HEK293 (cell line): Measurements from ENCODE around the gene DCHS2.

ENCODE experiments used
- CTCF ChIP-seq: fragments of 450-650 bp; formaldehyde crosslinking; IDR thresholded peaks from 2 replicates; pipeline ENCODE4 v1.5.1; 2016; ENCODE audit warnings: missing biosample characterization, missing genetic modification characterization
- GLIS1 ChIP-seq: fragments of 450-650 bp; formaldehyde crosslinking; IDR thresholded peaks from 2 replicates; pipeline ENCODE4 v1.5.1; 2016; ENCODE audit warnings: missing biosample characterization, missing genetic modification characterization
- KLF1 ChIP-seq: fragments of 450-650 bp; formaldehyde crosslinking; IDR thresholded peaks from 2 replicates; pipeline ENCODE4 v1.5.1; 2016; ENCODE audit warnings: missing biosample characterization, missing genetic modification characterization
- OVOL3 ChIP-seq: fragments of 450-650 bp; formaldehyde crosslinking; IDR thresholded peaks from 2 replicates; pipeline ENCODE4 v1.5.1; 2016; ENCODE audit warnings: missing biosample characterization, missing genetic modification characterization
- PBX3 ChIP-seq: sonication (generic); formaldehyde crosslinking; IDR thresholded peaks from 2 replicates; pipeline ENCODE4 v1.8.1; 2022; ENCODE audit warnings: mild to moderate bottlenecking, moderate library complexity, missing genetic modification reagents
- PRDM1 ChIP-seq: fragments of 450-650 bp; formaldehyde crosslinking; IDR thresholded peaks from 2 replicates; pipeline ENCODE4; 2016; ENCODE audit warnings: missing biosample characterization, missing genetic modification characterization
- ZBTB48 ChIP-seq: fragments of 450-650 bp; formaldehyde crosslinking; IDR thresholded peaks from 2 replicates; pipeline ENCODE4 v1.5.1; 2016; ENCODE audit warnings: missing biosample characterization, missing genetic modification characterization
- ZIC2 ChIP-seq: fragments of 450-650 bp; formaldehyde crosslinking; IDR thresholded peaks from 2 replicates; pipeline ENCODE4 v1.5.1; 2016; ENCODE audit warnings: missing biosample characterization, missing genetic modification characterization
- ZNF16 ChIP-seq: fragments of 450-650 bp; formaldehyde crosslinking; IDR thresholded peaks from 2 replicates; pipeline ENCODE4 v1.5.1; 2016; ENCODE audit warnings: low read depth, missing biosample characterization, missing genetic modification characterization
- ZNF169 ChIP-seq: fragments of 450-650 bp; formaldehyde crosslinking; IDR thresholded peaks from 2 replicates; pipeline ENCODE4 v1.5.1; 2016; ENCODE audit warnings: missing biosample characterization, missing genetic modification characterization
- ZNF26 ChIP-seq: fragments of 450-650 bp; formaldehyde crosslinking; IDR thresholded peaks from 2 replicates; pipeline ENCODE4 v1.5.1; 2016; ENCODE audit warnings: missing biosample characterization, missing genetic modification characterization
- ZNF280D ChIP-seq: fragments of 450-650 bp; formaldehyde crosslinking; IDR thresholded peaks from 2 replicates; pipeline ENCODE4 v1.5.1; 2016; ENCODE audit warnings: missing biosample characterization, missing genetic modification characterization
- ZNF292 ChIP-seq: fragments of 450-650 bp; formaldehyde crosslinking; IDR thresholded peaks from 2 replicates; pipeline ENCODE4 v1.5.1; 2016; ENCODE audit warnings: low read depth, missing biosample characterization, missing genetic modification characterization, borderline replicate concordance
- ZNF335 ChIP-seq: fragments of 450-650 bp; formaldehyde crosslinking; conservative IDR thresholded peaks from 2 replicates; pipeline ENCODE4 v1.5.1; 2016; ENCODE audit warnings: missing biosample characterization, missing genetic modification characterization
- ZNF362 ChIP-seq: fragments of 450-650 bp; formaldehyde crosslinking; IDR thresholded peaks from 2 replicates; pipeline ENCODE4 v1.5.1; 2016; ENCODE audit warnings: missing biosample characterization, missing genetic modification characterization
- ZNF426 ChIP-seq: fragments of 450-650 bp; formaldehyde crosslinking; IDR thresholded peaks from 2 replicates; pipeline ENCODE4 v1.5.1; 2017; ENCODE audit warnings: missing biosample characterization, missing genetic modification characterization, mild to moderate bottlenecking, inconsistent platforms, moderate library complexity
- ZNF501 ChIP-seq: fragments of 450-650 bp; formaldehyde crosslinking; IDR thresholded peaks from 2 replicates; pipeline ENCODE4 v1.5.1; 2016; ENCODE audit warnings: missing biosample characterization, missing genetic modification characterization
- ZNF560 ChIP-seq: fragments of 450-650 bp; formaldehyde crosslinking; IDR thresholded peaks from 2 replicates; pipeline ENCODE4 v1.5.1; 2017; ENCODE audit warnings: missing biosample characterization, missing genetic modification characterization, borderline replicate concordance
- ZNF596 ChIP-seq: fragments of 450-650 bp; IDR thresholded peaks from 2 replicates; pipeline ENCODE4 v1.5.0; 2018; ENCODE audit warnings: missing biosample characterization, mild to moderate bottlenecking, missing genetic modification characterization, moderate library complexity
- ZNF610 ChIP-seq: fragments of 450-650 bp; formaldehyde crosslinking; IDR thresholded peaks from 2 replicates; pipeline ENCODE4 v1.5.1; 2016; ENCODE audit warnings: missing biosample characterization, missing genetic modification characterization, borderline replicate concordance
- ZNF677 ChIP-seq: fragments of 450-650 bp; IDR thresholded peaks from 2 replicates; pipeline ENCODE4 v1.5.0; 2018; ENCODE audit warnings: missing biosample characterization, mild to moderate bottlenecking, missing genetic modification characterization, moderate library complexity
- ZNF707 ChIP-seq: fragments of 450-650 bp; formaldehyde crosslinking; IDR thresholded peaks from 2 replicates; pipeline ENCODE4 v1.5.1; 2016; ENCODE audit warnings: missing biosample characterization, missing genetic modification characterization
- ZNF785 ChIP-seq: fragments of 450-650 bp; formaldehyde crosslinking; IDR thresholded peaks from 2 replicates; pipeline ENCODE4 v1.5.1; 2016; ENCODE audit warnings: missing biosample characterization, missing genetic modification characterization
- TF ChIP-seq, protein P1 (sequence below): fragments of 450-650 bp; formaldehyde crosslinking; IDR thresholded peaks from 2 replicates; pipeline ENCODE4 v1.5.1; 2017; ENCODE audit warnings: missing biosample characterization, missing genetic modification characterization
- TF ChIP-seq, protein P2 (sequence below): fragments of 450-650 bp; formaldehyde crosslinking; IDR thresholded peaks from 2 replicates; pipeline ENCODE4 v1.5.1; 2016; ENCODE audit warnings: missing biosample characterization, missing genetic modification characterization

The DCHS2 gene

GRCh38 chr4:154491341-154492271 lies at the start of gene DCHS2 (continued):
- TF ChIP-seq ZNF610, result peak; percentile 61; the same call in 1 of the 2 replicates
- TF ChIP-seq ZIC2 (tag by site-specific recombination), result peak; percentile 76
- TF ChIP-seq, protein P1, sequence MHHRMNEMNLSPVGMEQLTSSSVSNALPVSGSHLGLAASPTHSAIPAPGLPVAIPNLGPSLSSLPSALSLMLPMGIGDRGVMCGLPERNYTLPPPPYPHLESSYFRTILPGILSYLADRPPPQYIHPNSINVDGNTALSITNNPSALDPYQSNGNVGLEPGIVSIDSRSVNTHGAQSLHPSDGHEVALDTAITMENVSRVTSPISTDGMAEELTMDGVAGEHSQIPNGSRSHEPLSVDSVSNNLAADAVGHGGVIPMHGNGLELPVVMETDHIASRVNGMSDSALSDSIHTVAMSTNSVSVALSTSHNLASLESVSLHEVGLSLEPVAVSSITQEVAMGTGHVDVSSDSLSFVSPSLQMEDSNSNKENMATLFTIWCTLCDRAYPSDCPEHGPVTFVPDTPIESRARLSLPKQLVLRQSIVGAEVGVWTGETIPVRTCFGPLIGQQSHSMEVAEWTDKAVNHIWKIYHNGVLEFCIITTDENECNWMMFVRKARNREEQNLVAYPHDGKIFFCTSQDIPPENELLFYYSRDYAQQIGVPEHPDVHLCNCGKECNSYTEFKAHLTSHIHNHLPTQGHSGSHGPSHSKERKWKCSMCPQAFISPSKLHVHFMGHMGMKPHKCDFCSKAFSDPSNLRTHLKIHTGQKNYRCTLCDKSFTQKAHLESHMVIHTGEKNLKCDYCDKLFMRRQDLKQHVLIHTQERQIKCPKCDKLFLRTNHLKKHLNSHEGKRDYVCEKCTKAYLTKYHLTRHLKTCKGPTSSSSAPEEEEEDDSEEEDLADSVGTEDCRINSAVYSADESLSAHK (tag by site-specific recombination), result no peak
- no peak for TF ChIP-seq PBX3 (CRISPR knock-in tag)
- no peak for TF ChIP-seq ZNF707 (tag by site-specific recombination)
- TF ChIP-seq ZNF501, result no peak
- no peak for TF ChIP-seq CTCF (tag by site-specific recombination)
- no peak for TF ChIP-seq ZNF16 (tag by site-specific recombination)
- no peak for TF ChIP-seq PRDM1 (tag by site-specific recombination)
- TF ChIP-seq OVOL3, result no peak
- peak; percentile 53 for TF ChIP-seq KLF1
- no peak for TF ChIP-seq ZNF560 (tag by site-specific recombination)
- no peak for TF ChIP-seq ZNF785 (tag by site-specific recombination)
- TF ChIP-seq ZNF292 (tag by site-specific recombination), result no peak
- TF ChIP-seq ZNF169 (tag by site-specific recombination), result no peak
- no peak for TF ChIP-seq ZNF677
- peak; percentile 28; the same call in 1 of the 2 replicates for TF ChIP-seq GLIS1
- peak; percentile 78 for TF ChIP-seq ZBTB48 (tag by site-specific recombination)
- no peak for TF ChIP-seq ZNF26 (tag by site-specific recombination)
- TF ChIP-seq ZNF596, result no peak
- no peak for TF ChIP-seq ZNF280D
- TF ChIP-seq, protein P2, sequence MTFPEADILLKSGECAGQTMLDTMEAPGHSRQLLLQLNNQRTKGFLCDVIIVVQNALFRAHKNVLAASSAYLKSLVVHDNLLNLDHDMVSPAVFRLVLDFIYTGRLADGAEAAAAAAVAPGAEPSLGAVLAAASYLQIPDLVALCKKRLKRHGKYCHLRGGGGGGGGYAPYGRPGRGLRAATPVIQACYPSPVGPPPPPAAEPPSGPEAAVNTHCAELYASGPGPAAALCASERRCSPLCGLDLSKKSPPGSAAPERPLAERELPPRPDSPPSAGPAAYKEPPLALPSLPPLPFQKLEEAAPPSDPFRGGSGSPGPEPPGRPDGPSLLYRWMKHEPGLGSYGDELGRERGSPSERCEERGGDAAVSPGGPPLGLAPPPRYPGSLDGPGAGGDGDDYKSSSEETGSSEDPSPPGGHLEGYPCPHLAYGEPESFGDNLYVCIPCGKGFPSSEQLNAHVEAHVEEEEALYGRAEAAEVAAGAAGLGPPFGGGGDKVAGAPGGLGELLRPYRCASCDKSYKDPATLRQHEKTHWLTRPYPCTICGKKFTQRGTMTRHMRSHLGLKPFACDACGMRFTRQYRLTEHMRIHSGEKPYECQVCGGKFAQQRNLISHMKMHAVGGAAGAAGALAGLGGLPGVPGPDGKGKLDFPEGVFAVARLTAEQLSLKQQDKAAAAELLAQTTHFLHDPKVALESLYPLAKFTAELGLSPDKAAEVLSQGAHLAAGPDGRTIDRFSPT (tag by site-specific recombination), result peak; percentile 24; the same call in 1 of the 2 replicates
- no peak for TF ChIP-seq ZNF362 (tag by site-specific recombination)
- no peak for TF ChIP-seq ZNF426
- peak; percentile 68 for TF ChIP-seq ZNF335 (tag by site-specific recombination)
